ENCODE measurements around the gene CPED1. TPM values are rescaled to one million over a fixed set of nuclear protein-coding genes. Genes with fewer than 3 reads are reported as not detected.

Gene CPED1
- total RNA-seq, 1 experiment from 2014 or later = 0.13 TPM

DNA sequence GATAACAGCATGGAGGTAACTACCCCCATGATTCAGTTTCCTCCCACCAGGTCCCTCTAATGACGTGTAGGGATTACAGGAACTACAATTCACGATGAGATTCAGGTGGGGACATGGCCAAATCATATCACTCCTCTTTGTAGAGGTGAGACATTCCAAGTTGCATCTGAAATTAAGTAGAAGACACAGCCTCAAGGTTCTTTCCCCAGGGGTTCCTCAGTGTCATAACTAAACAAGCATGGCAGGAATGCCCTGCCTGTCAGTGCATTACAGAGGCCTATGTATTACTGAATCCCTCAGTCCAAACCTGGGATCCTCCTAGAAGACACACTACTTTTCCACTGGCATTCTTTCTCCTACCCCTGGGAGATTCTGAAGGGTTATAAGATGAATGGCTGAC lies 297.7 kb downstream of the CPED1 start:
- TF ChIP-seq, protein P1, sequence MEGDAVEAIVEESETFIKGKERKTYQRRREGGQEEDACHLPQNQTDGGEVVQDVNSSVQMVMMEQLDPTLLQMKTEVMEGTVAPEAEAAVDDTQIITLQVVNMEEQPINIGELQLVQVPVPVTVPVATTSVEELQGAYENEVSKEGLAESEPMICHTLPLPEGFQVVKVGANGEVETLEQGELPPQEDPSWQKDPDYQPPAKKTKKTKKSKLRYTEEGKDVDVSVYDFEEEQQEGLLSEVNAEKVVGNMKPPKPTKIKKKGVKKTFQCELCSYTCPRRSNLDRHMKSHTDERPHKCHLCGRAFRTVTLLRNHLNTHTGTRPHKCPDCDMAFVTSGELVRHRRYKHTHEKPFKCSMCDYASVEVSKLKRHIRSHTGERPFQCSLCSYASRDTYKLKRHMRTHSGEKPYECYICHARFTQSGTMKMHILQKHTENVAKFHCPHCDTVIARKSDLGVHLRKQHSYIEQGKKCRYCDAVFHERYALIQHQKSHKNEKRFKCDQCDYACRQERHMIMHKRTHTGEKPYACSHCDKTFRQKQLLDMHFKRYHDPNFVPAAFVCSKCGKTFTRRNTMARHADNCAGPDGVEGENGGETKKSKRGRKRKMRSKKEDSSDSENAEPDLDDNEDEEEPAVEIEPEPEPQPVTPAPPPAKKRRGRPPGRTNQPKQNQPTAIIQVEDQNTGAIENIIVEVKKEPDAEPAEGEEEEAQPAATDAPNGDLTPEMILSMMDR (conservative IDR thresholded peaks at IDR 0.05) = no peak
- H3K27me3 ChIP-seq (ENCODE audit: insufficient read depth, low read length) = no peaks in the 10 kb centered on the region
- H4K8ac ChIP-seq (replicated peaks; ENCODE audit: insufficient read length, low read depth, low read length) = no peak overlapping the region
- H2BK20ac ChIP-seq (ENCODE audit: low read depth, low read length, poor library complexity, severe bottlenecking) = no peak overlapping the region
- H3K9ac ChIP-seq (ENCODE audit: extremely low read depth, insufficient read length, low read length) = no peak overlapping the region
- no peaks in the 10 kb centered on the region for H3K23me2 ChIP-seq (ENCODE audit: insufficient read length, low read depth, low read length, poor library complexity, severe bottlenecking)
- H3K36me3 Mint-ChIP-seq (ENCODE audit: insufficient read depth in 1 of 3, low read depth in 3 of 3) = peaks cover 15 to 22% (median 21%) of the 10 kb centered on the region in 3 experiments
- H2BK120ac ChIP-seq (ENCODE audit: low read depth, low read length, poor library complexity, severe bottlenecking) = no peak overlapping the region
- no CpG with 5 or more reads among the region's 2 CpGs for WGBS (ENCODE audit: extremely low coverage, insufficient read length, low lambda C conversion rate)
- H3K27ac ChIP-seq (ENCODE audit: insufficient read length, low read depth, low read length) = no peak overlapping the region
- H3K4ac ChIP-seq (ENCODE audit: low read depth, low read length) = no peak overlapping the region
- H3K9me3 ChIP-seq (ENCODE audit: control insufficient read depth, low read depth, low read length) = no peaks in the 10 kb centered on the region
- no peak overlapping the region for H4K91ac ChIP-seq (ENCODE audit: insufficient read length, low read depth, low read length)
- H3K4me1 Mint-ChIP-seq = no peaks in the 10 kb centered on the region
- H3K18ac ChIP-seq (ENCODE audit: insufficient read length, low read depth, low read length) = no peak overlapping the region
- no peak overlapping the region for H2AFZ ChIP-seq (ENCODE audit: low read length)
- no peak overlapping the region for H2AK5ac ChIP-seq (ENCODE audit: insufficient read length, low read length)
- H4K5ac ChIP-seq (ENCODE audit: insufficient read length, low read depth, low read length) = no peak overlapping the region
- H3K27ac Mint-ChIP-seq = no peak overlapping the region
- no peak overlapping the region for H3K4me2 ChIP-seq (ENCODE audit: insufficient read depth, insufficient read length, low read length)
- H3K4me1 ChIP-seq (ENCODE audit: insufficient read depth, low read length) = no peaks in the 10 kb centered on the region
- no peaks in the 10 kb centered on the region for H3K79me2 ChIP-seq (ENCODE audit: insufficient read depth, low read length)
- 0 out of 2 replicates have a peak, but pooled peaks cover 2% of the 10 kb centered on the region for H3K27me3 Mint-ChIP-seq (ENCODE audit: low read depth)
- H3K9me3 Mint-ChIP-seq = peaks cover 25 to 31% of the 10 kb centered on the region in 2 experiments
- H3K56ac ChIP-seq (ENCODE audit: insufficient read length, low read depth, low read length) = no peak overlapping the region
- no peaks in the 10 kb centered on the region for H4K20me1 ChIP-seq (ENCODE audit: control insufficient read depth, insufficient read depth, insufficient read length)
- no peak overlapping the region for H2BK5ac ChIP-seq (ENCODE audit: insufficient read length, low read length)
- no peak overlapping the region for H3T11ph ChIP-seq (ENCODE audit: low read length)
- no peak overlapping the region for H3K23ac ChIP-seq (ENCODE audit: insufficient read length, low read depth, low read length)
- H3K4me3 Mint-ChIP-seq = no peak overlapping the region
- DNase-seq = no peak
- H2BK12ac ChIP-seq (ENCODE audit: insufficient read length, low read depth, low read length) = no peak overlapping the region
- H3K14ac ChIP-seq (ENCODE audit: insufficient read depth, low read length) = no peak overlapping the region
- no peak overlapping the region for H2BK15ac ChIP-seq (ENCODE audit: low read depth, low read length)
- H3K79me1 ChIP-seq (ENCODE audit: insufficient read depth, low read depth, low read length, poor library complexity, severe bottlenecking) = no peaks in the 10 kb centered on the region

Measured in H9 (cell line).